Fibroblast of the aortic adventitia (primary cell): Measurements from ENCODE around the gene SH3PXD2A. TPM values are rescaled to one million over a fixed set of nuclear protein-coding genes. Genes with fewer than 3 reads are reported as not detected.

Experiments used
- DNase-seq: peaks from one replicate; pipeline ENCODE4 v3.0.0-alpha.2; 2010; ENCODE audit warnings: low read depth
- H3K4me3 ChIP-seq: 2 replicates; pipeline ENCODE4 v1.5.1; 2011; ENCODE audit warnings: low read depth, mild to moderate bottlenecking, control low read depth, low read length, moderate library complexity
- CTCF ChIP-seq: IDR thresholded peaks from 2 replicates; pipeline ENCODE4 v1.5.1; 2011; ENCODE audit warnings: mild to moderate bottlenecking, low read length, control low read depth, inconsistent platforms; ENCODE audit not compliant: insufficient read depth
- total RNA-seq: library from RNA; depleted of rRNA; stranded (reverse); fragments of >200 nt; gene quantifications from 2 replicates; pipeline ENCODE4 v1.2.3, GENCODE V29; 2012; ENCODE audit warnings: low replicate concordance

SH3PXD2A gene
- total RNA-seq, 1 donor, result 20.4 TPM

- no peak for TF ChIP-seq CTCF
- no peak for DNase-seq
- H3K4me3 ChIP-seq, result no peak overlapping the region
These were observed 161.6 kb downstream of the SH3PXD2A start for GRCh38 chr10:103693812-103694205.

GRCh38 chr10:103692952-103693811 is 162.2 kb downstream of the SH3PXD2A start:
- no peak for DNase-seq
- H3K4me3 ChIP-seq, result peak overlapping the region; percentile 61

GRCh38 chr10:103692436-103692951 is 162.9 kb downstream of the SH3PXD2A start:
- no peak for TF ChIP-seq CTCF
- DNase-seq, result no peak
- peak overlapping the region; percentile 61 for H3K4me3 ChIP-seq

More at GRCh38 chr10:103692952-103693811, 162.2 kb downstream of the SH3PXD2A start:
- TF ChIP-seq CTCF, result no peak

GRCh38 chr10:103691723-103692435 is 163.5 kb downstream of the SH3PXD2A start:
- no peak for DNase-seq
- H3K4me3 ChIP-seq, result no peak overlapping the region
- no peak for TF ChIP-seq CTCF

GRCh38 chr10:103691267-103691666 is 164.1 kb downstream of the SH3PXD2A start:
- TF ChIP-seq CTCF, result no peak
- DNase-seq, result no peak
- no peak overlapping the region for H3K4me3 ChIP-seq

GRCh38 chr10:103690281-103690680 is 165.1 kb downstream of the SH3PXD2A start:
- peak; percentile 81 for DNase-seq
- H3K4me3 ChIP-seq, result no peak overlapping the region
- no peak for TF ChIP-seq CTCF
